ENCODE data around the gene CERS6.

DNA sequence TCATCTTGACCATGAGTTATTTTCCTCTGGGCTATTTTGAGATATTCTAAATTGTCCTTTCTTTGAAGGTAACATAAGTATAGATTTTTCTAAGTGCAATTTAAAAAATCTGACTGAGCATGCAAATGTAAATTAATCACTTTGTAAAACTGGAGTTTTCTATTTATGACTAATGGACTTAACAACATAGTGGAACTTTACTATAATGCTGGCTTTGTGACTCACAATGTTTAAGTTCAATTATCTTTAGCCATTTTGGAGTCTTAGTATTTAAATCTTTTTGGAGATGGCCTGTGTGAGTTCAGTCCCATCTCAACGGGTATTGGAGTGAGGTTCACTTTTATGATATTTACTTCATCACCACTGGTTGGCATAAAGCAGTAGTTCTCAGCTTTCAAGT is 311.2 kb downstream of the CERS6 start:
- TF ChIP-seq POLR2A (IDR thresholded peaks at IDR 0.05): no peak
- TF ChIP-seq, protein P1, sequence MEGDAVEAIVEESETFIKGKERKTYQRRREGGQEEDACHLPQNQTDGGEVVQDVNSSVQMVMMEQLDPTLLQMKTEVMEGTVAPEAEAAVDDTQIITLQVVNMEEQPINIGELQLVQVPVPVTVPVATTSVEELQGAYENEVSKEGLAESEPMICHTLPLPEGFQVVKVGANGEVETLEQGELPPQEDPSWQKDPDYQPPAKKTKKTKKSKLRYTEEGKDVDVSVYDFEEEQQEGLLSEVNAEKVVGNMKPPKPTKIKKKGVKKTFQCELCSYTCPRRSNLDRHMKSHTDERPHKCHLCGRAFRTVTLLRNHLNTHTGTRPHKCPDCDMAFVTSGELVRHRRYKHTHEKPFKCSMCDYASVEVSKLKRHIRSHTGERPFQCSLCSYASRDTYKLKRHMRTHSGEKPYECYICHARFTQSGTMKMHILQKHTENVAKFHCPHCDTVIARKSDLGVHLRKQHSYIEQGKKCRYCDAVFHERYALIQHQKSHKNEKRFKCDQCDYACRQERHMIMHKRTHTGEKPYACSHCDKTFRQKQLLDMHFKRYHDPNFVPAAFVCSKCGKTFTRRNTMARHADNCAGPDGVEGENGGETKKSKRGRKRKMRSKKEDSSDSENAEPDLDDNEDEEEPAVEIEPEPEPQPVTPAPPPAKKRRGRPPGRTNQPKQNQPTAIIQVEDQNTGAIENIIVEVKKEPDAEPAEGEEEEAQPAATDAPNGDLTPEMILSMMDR (IDR thresholded peaks at IDR 0.05): no peak
